ENCODE measurements around the gene DBNDD1.

The DBNDD1 gene

DNA sequence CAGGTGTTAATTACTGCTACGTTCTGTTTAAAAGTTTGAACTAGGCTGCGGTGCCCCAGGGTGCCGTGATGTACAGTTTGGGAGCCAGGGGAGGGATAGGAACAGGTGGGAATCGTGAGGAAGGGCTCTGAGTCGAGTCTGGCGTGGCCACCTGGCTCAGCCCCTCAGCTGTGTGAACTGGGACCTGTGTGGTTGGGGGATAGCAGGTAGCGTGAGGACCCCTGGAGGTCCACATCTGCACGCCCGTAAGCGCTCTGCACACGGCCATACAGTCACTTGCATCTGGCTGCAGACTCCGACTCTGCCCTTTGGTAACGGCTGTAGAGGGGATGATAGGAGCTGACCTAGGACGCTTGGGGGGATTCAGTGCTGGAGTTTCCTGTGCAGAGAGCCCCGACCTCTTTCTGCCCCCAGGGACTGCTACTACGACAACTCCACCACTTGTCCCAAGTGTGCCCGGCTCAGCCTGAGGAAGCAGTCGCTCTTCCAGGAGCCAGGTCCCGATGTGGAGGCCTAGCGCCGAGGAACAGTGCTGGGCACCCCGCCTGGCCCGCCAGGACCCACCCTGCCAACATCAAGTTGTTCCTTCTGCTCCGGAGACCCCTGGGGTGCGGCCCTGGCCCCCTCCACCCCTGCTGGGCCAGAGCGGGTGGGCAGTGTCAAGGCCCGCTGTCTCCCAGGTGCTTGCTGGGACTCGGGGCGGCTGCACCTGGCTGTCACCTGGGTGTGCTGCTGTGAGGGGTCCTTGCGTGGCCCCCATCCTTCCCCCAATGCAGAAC is 53.6 kb downstream of the DBNDD1 start:
- Mint-ChIP-seq H3K4me1 (ENCODE audit: low read depth in 2 of 2) (no peaks in the 10 kb centered on the region), H3K4me3 (no peak overlapping the region), H3K27ac (no peak overlapping the region), H3K9me3 (no peaks in the 10 kb centered on the region), H3K27me3 (no peaks in the 10 kb centered on the region), H3K36me3 (ENCODE audit: insufficient read depth) (peaks cover 2% of the 10 kb centered on the region)
- no peak for ATAC-seq (replicated peaks)
- DNase-seq, result no peak

DNA sequence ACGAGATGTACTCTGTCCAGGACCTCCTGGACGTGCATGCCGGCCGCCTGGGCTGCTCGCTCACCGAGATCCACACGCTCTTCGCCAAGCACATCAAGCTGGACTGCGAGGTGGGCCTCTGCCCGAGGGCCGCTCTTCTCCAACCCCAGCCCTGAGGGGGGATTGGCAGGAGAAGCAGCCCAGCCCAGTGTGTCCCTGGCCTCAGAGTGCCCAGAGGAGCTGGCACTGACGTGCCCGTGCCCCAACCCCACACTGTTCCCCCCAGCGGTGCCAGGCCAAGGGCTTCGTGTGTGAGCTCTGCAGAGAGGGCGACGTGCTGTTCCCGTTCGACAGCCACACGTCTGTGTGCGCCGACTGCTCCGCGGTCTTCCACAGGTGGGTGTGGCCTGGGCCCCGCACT is 55.1 kb downstream of the DBNDD1 start:
- Mint-ChIP-seq H3K4me3 (no peak overlapping the region), H3K36me3 (ENCODE audit: insufficient read depth) (peaks cover 5% of the 10 kb centered on the region), H3K4me1 (ENCODE audit: low read depth in 2 of 2) (peaks cover 0 to 3% of the 10 kb centered on the region in 2 donors), H3K9me3 (no peaks in the 10 kb centered on the region), H3K27me3 (no peaks in the 10 kb centered on the region), H3K27ac (no peak overlapping the region)
- ATAC-seq (replicated peaks) (no peak), DNase-seq (no peak)

DNA sequence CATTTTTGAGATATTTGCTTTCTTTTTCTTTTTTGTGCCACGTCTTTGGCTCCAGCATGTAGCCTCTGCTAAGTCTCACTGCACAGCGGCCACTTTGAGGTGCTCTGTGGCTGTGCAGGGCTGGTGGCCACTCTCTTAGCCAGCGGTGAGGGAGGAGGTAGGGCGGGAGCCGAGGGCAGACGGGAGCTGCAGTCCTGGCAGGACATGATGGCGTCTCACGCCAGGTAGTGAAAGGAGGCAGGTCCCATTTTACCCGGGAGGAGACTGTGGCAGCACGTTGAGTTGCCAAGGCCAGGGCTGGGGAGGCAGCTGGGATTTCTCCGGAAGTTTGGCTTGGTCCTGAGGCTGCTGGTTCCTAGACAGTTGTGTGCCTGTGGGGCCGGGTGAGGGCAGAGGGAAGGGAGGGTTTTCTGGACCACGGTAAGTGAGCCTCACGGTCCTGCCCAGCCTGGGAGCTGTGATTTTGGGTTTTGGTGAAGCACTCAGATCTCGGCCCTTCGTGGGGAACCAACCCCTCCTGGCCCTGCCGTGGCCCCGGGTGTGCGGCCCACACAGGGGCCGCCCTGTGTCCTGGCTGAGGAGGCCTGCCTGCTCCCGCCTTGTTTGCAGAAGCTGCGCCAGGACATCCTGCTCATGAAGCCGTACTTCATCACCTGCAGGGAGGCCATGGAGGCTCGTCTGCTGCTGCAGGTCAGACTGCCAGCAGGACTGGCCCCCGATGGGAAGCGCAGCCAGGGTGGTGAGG is 56.3 kb downstream of the DBNDD1 start:
- DNase-seq, result no peak
- no peaks in the 10 kb centered on the region for H3K27me3 Mint-ChIP-seq
- H3K4me3 Mint-ChIP-seq, result no peak overlapping the region
- no peaks in the 10 kb centered on the region for H3K9me3 Mint-ChIP-seq
- no peak for ATAC-seq (replicated peaks)
- H3K36me3 Mint-ChIP-seq (ENCODE audit: insufficient read depth), result peaks cover 9% of the 10 kb centered on the region
- H3K27ac Mint-ChIP-seq, result no peak overlapping the region
- H3K4me1 Mint-ChIP-seq (ENCODE audit: low read depth in 2 of 2), result peaks cover 0 to 5% of the 10 kb centered on the region in 2 donors

DNA sequence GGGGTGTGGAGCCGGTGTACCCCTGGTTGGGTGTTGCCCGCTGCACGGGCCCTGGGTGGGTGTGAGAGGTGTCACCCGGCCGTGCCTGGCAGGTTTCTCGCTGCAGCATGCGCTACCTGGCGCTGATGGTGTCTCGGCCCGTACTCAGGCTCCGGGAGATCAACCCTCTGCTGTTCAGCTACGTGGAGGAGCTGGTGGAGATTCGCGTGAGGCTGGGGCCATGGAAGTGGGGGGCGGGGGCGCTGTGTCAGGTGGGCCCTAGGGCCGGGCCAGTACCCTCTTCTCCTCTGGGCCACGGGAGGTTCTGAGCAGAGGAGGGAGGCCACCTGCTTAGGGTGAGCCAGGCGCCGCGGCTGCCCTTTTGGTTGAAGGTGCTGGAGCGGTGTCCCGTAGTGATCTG is 57.3 kb downstream of the DBNDD1 start:
- peaks cover 0 to 5% of the 10 kb centered on the region in 2 donors for H3K4me1 Mint-ChIP-seq (ENCODE audit: low read depth in 2 of 2)
- H3K9me3 Mint-ChIP-seq, result no peaks in the 10 kb centered on the region
- no peaks in the 10 kb centered on the region for H3K27me3 Mint-ChIP-seq
- ATAC-seq (replicated peaks) (no peak), DNase-seq (no peak)
- H3K36me3 Mint-ChIP-seq (ENCODE audit: insufficient read depth), result peaks cover 9% of the 10 kb centered on the region
- no peak overlapping the region for H3K27ac Mint-ChIP-seq
- no peak overlapping the region for H3K4me3 Mint-ChIP-seq

DNA sequence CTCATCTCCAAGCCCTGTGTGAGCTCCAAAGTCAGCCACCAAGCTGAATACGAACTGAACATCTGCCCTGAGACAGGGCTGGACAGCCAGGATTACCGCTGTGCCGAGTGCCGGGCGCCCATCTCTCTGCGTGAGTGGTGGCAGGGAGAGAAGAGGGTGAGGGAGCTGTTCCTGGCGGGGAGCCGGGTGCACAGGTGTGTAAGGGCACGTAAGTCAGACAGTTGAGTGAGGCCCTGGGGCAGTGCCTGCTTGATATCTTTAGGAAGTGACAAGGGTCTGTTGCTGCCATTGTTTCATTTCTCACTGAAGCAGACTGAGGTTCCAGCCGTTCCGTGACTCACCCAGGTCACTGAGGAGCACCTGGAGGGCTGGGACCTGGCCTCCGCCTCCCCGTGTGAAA is 58.3 kb downstream of the DBNDD1 start:
- DNase-seq (no peak), ATAC-seq (replicated peaks) (no peak)
- Mint-ChIP-seq H3K4me3 (no peak overlapping the region), H3K27me3 (no peaks in the 10 kb centered on the region), H3K4me1 (ENCODE audit: low read depth in 2 of 2) (peaks cover 0 to 5% of the 10 kb centered on the region in 2 donors), H3K27ac (no peak overlapping the region), H3K36me3 (ENCODE audit: insufficient read depth) (peaks cover 9% of the 10 kb centered on the region), H3K9me3 (no peaks in the 10 kb centered on the region)

DNA sequence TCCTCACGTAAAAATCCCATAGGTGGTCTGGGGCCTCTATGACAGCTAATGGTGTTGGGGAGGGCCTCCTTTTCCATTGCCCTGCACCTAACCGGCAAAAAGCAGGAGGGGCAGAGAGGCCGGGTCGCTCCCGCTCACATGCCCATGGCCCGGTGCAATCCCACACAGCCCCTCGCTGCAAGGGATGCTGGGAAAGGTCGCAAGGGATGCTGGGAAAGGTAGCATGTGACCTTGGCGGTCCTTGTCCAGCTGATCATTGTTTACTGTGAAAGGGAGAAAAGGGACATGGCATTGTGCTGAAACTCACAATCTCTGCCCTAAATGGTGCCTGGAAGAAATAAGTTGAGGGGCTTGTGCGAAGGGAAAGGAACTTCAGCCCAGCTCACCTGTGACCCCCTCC is 60.7 kb downstream of the DBNDD1 start:
- no peak for ATAC-seq (replicated peaks)
- no peak overlapping the region for H3K4me3 Mint-ChIP-seq
- peaks cover 11% of the 10 kb centered on the region for H3K36me3 Mint-ChIP-seq (ENCODE audit: insufficient read depth)
- H3K9me3 Mint-ChIP-seq, result no peaks in the 10 kb centered on the region
- no peaks in the 10 kb centered on the region for H3K27me3 Mint-ChIP-seq
- H3K4me1 Mint-ChIP-seq (ENCODE audit: low read depth in 2 of 2), result peaks cover 0 to 5% of the 10 kb centered on the region in 2 donors
- no peak for DNase-seq
- no peak overlapping the region for H3K27ac Mint-ChIP-seq

DNA sequence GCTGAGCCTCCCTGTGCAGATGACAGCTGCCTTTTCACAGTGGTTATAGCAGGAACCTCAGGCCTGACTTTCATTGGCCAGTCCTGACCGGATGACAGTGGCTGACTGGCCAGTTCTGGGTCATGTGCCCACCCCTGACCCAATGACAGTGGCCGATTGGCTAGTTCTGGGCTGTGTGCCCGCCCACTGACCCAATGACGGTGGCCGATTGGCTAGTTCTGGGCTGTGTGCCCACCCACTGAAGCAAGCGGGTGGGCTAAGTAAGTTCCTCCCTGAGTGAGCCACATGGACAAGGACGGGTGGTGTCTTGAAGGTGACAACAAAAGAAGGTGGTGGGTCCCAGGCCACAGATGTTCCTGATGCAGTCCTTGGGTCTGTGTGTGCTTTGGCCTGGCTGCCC is 61.2 kb downstream of the DBNDD1 start:
- peak; percentile 36 for ATAC-seq (replicated peaks)
- peaks cover 0 to 5% of the 10 kb centered on the region in 2 donors for H3K4me1 Mint-ChIP-seq (ENCODE audit: low read depth in 2 of 2)
- H3K36me3 Mint-ChIP-seq (ENCODE audit: insufficient read depth), result peaks cover 11% of the 10 kb centered on the region
- no peaks in the 10 kb centered on the region for H3K9me3 Mint-ChIP-seq
- no peak overlapping the region for H3K4me3 Mint-ChIP-seq
- no peak overlapping the region for H3K27ac Mint-ChIP-seq
- no peak for DNase-seq
- H3K27me3 Mint-ChIP-seq, result no peaks in the 10 kb centered on the region

DNA sequence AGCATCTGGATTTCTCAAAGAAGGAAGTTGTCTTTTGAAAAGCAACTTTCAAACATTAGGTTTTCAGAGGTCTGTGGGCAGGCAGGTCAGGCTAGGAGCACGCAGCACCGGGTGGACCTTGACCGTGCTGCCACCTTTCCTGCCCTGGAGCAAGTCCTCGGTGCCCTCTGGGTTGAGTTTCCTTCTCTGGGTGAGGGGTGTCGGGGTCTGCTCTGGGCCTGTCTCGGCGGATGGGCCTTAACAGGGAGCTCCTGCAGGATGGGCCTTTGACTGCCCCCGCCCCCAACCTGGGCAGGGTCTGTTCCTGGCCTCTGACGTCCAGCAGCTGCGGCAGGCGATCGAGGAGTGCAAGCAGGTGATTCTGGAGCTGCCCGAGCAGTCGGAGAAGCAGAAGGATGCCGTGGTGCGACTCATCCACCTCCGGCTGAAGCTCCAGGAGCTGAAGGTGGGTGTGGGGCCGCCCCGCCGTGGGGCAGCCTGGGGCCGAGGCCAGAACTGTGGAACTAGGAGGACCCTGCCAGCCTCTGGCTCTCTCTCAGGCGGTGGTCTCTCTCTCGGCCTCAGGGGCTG is 62.0 kb downstream of the DBNDD1 start:
- Mint-ChIP-seq H3K9me3 (no peaks in the 10 kb centered on the region), H3K27ac (peak overlapping the region in 1 of 2 donors; percentile 38), H3K4me1 (ENCODE audit: low read depth in 2 of 2) (peaks cover 0 to 5% of the 10 kb centered on the region in 2 donors), H3K27me3 (no peaks in the 10 kb centered on the region), H3K4me3 (no peak overlapping the region), H3K36me3 (ENCODE audit: insufficient read depth) (peaks cover 11% of the 10 kb centered on the region)
- DNase-seq, result no peak
- no peak for ATAC-seq (replicated peaks)

DNA sequence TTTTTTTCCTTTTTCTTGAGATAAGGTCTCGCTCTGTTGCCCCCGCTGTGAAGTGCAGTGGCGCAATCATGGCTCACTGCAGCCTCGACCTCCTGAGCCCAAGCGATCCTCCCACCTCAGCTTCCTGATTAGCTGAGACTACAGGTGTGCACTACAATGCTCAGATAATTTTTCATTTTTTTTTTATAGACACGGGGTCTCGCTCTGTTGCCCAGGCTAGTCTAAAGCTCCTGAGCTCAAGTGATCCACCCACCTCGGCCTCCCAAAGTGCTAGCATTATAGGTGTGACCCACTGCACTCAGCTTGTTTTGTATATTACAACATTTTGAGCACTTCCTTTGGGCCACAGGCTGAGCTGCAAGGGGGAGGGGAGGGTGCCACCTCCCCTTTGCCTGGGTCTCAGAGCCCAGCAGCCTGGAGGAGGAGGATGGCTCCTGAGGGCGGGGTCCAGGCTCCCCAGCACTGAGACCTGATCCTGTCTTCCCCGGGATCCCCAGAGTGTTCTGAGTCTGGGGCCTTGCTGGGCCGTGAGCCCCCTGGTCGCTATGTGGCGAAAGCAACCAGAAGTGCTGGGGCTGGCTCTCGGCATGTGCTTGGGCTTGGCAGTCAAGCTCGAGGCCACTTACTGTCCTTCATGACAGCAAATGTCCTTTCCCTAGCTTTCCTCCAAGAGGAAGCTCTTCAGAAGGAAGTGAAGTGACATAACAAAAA is 62.6 kb downstream of the DBNDD1 start:
- peaks cover 0 to 5% of the 10 kb centered on the region in 2 donors for H3K4me1 Mint-ChIP-seq (ENCODE audit: low read depth in 2 of 2)
- H3K4me3 Mint-ChIP-seq, result no peak overlapping the region
- no peaks in the 10 kb centered on the region for H3K9me3 Mint-ChIP-seq
- no peaks in the 10 kb centered on the region for H3K27me3 Mint-ChIP-seq
- no peak for DNase-seq
- no peak for ATAC-seq (replicated peaks)
- peaks cover 11% of the 10 kb centered on the region for H3K36me3 Mint-ChIP-seq (ENCODE audit: insufficient read depth)
- no peak overlapping the region for H3K27ac Mint-ChIP-seq

DNA sequence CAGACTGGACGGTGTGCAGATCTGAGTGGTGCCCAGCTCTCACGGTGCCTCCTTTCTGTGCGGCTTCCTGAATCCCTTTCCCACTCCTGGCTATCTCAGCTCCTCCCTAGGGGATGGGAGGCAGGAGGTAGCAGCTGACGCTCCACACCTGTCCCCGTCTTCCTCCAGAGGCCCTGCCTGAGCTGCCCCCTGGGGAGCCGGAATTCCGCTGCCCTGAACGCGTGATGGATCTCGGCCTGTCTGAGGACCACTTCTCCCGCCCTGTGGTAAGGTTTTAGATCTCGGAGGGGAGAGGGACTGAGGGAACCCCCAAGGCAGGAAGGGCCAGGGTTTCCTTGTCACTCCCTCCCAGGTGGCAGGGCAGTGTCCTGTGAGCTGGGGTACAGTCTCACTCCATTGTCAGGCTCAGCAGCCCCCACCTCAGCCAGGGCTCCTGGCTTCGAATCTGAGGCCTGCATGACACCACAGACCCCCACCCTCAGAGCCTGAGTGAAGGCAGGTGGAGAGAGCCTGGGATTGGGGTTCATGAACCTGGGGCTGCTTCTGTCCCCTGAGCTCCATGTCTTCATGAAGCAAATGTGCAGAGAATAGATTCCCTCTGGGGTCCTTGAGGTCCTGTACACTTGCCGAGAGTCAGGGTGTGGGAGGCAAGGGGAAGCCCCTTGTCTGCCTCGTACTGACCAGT is 64.1 kb downstream of the DBNDD1 start:
- no peak overlapping the region for H3K27ac Mint-ChIP-seq
- peaks cover 11% of the 10 kb centered on the region for H3K36me3 Mint-ChIP-seq (ENCODE audit: insufficient read depth)
- ATAC-seq (replicated peaks) (no peak), DNase-seq (no peak)
- peaks cover 0 to 8% of the 10 kb centered on the region in 2 donors for H3K4me1 Mint-ChIP-seq (ENCODE audit: low read depth in 2 of 2)
- H3K4me3 Mint-ChIP-seq, result no peak overlapping the region
- no peaks in the 10 kb centered on the region for H3K27me3 Mint-ChIP-seq
- no peaks in the 10 kb centered on the region for H3K9me3 Mint-ChIP-seq
